Measurements from ENCODE around the gene EXOC7.

Gene EXOC7

DNA sequence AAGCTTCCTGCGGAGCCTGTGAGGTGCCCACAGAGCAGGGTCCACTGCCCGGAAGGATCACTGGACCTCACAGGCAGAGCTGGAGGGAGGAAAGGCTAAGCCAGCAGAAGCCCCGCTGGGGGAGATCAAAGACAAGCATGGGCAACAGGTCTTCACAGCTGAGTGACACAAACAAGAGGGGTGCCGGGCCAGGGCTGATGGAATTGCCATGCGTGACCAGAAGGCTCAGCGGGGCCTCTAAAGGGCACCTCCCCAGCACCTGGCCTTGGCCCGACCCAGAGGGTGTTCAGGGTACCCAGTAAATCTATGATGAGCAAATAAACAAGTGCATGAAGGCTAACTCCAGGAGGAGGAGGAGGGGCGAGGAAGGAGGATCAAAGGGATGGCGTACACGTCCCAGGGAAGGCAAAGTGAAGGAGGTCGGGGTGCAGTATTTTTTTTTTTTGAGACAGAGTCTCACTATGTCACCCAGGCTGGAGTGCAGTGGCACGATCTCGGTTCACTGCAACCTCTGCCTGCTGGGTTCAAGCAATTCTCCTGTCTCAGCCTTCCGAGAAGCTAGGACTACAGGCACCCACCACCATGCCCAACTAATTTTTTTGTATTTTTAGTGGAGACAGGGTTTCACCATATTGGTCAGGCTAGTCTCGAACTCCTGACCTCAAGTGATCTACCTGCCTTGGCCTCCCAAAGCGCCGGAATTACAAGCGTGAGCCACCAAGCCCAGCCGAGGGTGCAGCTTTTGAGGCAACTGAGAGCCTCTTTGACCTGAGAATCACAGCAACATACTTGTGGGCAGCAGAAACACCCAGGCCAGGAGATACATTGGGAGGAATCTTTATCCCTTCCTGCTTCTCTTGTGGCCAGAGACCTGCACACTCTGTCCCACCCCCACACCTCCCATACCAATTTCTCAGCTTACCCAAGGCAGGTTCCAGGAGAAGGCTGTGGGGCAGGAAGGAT, 16.1 kb upstream of the EXOC7 start:
- DNase-seq = no peak

GRCh38 chr17:76115138-76115754, 11.7 kb upstream of the EXOC7 start:
- no peak for DNase-seq

DNA sequence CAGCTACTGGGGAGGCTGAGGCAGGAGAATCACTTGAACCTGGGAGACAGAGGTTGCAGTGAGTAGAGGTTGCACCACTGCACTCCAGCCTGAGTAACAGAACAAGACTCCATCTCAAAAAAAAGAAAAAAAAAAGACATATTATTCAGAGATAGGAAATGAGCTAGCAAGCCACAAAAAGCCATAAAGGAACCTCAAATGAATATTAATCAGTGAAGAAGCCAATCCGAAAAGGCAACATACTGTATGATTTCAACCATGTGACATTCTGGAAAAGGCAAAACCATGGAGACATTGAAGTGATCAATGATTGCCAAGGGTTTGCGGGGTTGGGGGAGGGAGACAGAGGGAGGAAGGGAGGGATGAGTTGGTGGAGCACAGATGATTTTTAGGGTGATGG, 8.4 kb upstream of the EXOC7 start:
- DNase-seq = no peak

DNA sequence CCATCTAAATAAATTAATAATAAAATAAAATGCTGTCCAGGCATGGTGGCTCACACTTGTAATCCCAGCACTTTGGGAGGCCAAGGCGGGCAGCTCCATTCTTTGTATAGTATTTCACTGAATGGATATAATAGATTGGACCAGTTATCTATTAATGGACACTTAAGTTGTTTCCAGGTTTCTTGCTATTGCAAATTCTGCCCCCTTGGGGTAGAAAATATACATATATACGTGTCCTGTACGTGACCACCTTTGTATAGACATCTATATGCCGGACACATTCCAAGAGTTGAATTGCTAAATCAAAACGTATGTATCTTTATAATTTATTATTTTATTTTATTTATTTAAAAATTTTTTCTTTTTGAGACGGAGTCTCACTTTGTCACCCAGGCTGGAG, 3.9 kb upstream of the EXOC7 start:
- no peak for DNase-seq

- no peak for DNase-seq
These were observed 3.1 kb upstream of the EXOC7 start for GRCh38 chr17:76106703-76107102.

- DNase-seq = no peak
These were observed 1.3 kb upstream of the EXOC7 start for GRCh38 chr17:76104896-76105231.

GRCh38 chr17:76104140-76104895, 731 bp upstream of the EXOC7 start:
- no peak for DNase-seq

DNA sequence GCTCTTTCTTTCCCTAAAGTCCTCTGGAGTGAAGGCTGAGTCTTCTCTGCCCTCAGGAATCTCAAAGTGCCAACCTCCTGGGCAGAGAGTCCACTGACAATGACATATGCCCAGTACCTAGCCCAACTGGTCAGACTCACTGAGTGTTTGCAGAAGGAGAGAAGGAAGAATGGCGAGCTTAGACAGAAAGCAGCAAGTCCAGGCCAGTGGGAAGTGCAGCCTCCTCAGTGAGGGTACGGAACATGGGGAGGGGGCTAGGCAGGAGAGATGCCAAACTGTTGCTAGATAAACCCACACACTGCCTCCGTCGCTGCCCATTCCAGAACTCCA, 678 bp downstream of the EXOC7 start:
- DNase-seq = no peak

DNA sequence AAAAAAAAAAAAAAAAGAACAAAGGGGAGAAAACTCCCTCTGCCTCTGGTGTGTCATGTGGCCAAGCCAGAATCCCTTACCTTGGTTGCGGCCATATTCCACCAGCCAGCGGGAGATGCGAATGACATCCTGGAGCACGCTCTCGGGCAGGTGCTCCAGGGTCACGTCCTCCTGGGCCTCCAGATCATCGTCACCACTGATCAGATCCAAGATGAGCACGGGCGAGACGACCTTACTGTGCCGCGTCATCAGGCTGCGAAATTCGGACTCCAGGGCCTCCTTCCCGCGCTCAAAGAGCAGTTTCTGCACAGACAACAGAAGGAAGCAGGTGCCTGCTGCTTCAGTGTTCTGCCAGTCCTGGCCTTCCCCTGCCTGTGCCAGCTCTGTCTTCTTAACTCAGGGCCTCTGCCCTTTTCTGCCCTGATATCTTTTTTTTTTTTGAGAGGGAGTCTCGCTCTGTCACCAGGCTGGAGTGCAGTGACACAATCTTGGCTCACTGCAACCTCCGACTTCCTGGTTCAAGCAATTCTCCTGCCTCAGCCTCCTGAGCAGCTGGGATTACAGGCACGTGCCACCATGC, 5.8 kb downstream of the EXOC7 start:
- no peak for DNase-seq

DNA sequence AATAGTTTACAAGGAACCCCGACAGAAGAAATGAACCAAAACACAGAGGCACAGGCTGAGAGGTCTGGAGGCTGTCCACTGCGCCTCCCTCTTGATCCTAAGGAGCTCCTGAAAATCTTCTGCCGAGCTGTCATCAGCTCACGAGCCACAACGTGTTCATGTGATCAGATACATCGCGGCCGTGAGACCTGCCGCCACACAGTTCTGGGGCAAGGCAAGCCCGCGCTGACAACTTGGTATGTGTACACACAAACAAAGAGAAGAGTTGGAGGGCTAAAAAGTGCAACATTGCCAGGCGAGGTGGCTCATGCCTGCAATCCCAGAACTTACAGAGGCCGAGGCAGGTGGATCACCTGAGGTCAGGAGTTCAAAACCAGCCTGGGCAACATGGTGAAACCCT, 7.6 kb downstream of the EXOC7 start:
- no peak for DNase-seq

DNA sequence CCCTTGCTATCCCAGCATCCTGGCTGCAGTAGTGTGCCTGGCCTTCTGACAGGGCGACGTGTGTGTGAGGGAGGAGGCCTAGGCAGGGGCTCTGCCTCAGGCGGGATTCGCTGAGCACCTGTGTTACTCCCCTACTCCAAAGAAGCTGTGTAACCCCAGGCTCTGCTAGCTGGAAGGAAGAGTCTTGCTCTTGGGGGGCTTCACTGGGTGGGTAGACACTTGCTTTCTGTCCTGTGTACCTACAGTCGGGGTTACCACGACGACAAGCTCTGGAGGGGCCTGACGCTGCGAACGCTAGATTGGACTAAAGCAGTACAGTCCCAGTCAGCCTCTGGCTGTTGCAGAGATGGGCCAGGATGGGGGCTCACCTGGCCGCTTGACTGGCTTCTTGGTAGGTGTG, 9.5 kb downstream of the EXOC7 start:
- DNase-seq = no peak

DNA sequence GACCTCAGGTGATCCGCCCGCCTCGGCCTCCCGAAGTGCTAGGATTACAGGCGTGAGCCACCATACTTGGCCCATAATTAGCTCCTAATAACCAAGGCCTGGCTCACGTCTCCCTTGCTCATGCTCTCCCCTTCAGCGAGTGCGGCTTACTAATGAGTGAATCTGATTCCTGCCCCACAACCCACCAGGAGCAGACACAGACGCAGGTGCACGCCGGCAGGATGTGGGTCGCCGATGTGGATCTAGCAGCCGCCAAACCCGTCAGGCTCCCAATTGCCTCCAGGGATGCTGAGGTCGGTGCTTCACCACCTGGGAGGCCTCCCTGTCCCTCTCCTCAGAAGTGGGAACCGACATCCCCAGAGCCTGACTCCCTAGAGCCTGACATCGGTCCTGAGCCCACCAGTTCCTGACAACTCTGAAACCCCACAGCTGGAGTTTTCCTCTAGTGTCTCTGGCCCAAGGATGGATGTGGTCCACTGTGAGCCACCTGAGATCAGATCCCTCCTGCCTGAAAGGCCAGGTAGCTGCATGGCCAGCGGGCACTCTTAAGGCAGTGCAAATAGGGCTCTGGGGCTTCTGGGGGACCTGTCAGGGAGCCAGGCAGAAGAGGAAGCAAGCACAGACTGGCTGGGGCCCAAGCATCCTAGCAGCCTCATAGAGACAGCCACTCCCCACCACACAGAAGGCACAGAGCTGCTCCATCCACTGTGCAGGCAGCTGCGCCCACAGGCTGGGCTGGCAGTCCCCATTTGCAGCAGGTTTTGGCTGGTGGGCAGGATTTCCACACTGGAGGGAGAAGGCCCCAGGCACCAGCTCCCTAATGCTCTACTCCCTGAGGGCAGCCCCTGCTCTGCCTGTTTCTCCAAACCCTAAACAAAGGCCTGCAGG, 10.8 kb downstream of the EXOC7 start:
- no peak for DNase-seq

DNA sequence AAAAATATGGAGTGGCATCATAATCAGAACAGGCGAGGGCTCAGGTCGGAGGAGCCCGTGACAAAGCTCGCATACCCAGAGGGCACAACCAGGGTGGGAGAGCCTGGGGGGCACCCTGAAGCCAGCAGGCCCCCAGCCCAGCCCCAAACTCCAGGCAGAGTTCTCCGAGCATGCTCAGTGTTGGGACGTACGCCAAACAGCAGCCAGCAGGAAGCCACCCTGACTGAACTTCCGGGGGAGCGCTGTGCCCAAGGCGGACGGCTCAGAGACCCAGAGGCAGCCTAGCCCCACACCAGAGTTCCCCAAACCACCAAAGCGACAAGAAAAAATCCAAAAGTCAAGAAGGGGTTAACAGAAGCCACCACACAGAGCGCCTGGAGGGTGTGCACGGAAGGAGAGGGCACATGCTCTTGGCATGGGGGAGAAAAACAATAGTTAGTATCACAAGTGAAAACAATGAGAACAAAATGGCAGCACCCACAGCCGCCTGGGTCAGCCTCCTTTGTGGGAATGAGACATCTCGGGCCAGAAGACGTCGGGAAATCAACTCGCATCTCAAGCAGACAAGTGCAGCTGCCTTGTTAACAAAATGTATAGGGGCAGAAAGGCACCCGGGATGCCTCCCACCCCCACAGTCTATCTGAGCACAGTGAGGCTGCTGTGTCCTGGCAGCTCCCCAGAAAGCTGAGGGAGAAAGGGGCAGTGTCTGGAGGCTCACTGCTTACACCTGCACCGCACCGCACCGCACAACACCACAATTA, 11.9 kb downstream of the EXOC7 start:
- DNase-seq = no peak

DNA sequence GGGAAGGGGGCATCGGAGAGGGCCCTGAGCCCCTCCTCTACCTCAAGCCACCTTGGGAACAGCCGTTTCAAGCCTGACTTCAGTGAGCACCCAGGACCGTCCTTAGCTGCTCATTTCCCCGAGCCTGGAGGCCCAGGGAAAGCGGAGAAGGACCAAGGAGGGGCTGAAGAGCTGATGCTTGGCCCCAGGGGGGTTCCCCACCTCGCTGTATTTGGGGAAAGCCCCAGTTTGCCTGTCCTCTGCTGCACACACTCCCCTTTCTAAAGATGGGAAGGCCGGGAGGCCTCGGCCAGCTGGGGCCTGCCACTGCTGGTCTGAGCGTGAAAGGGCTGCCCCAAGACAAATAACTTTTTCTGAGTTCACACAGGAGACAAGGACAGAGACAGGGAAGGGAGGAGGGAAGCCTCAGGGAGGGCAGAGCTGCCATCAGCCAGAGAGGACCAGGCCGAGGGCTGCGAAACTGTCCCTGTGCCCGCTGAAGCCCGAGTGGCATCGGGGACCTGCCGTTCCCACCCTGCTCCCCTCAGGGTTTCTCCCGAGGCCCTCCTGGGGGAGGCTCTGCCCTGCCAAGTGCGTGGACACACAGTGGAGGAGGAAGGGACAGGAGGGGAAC, 13.0 kb downstream of the EXOC7 start:
- DNase-seq = no peak

DNA sequence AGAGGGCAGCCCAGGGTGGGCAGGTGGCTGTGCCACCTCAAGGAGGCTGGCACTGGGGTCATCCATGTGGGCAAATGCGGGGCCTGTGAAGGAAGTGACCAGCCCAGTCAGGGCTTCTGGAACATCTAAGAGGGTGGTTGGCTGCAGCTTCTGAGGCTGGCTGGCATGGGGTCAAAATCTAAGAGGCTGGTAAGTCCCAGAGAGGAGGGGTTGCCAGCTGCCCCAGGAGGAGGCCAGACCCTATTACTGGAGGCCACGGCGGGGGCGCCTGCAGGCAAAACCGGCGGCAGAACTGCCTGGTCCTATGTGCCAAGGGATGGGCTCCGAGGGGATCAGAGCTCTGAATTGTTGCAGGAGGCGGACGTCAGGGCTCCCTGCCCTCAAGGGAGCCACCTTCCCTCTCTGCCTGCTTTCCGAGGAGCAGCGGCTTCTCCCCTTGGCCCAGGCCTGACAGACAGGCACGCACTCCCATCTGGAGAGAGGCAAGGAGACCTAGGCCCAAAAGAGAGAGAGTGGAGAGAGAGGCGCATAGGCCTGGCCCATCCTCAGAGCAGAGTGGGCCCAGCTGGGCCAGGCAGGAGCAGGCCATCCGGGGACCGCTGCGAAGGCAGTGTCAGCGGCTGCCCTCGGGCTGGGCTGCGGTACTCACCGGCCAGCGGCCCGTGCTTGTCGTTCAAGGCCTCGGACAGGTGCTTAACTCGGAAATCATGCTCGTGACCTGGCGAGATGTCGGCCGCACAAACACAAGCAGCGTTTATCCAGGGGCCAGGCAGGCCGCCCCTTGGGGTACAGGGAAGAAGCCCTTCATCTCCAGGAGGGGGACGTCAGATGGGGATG, 13.7 kb downstream of the EXOC7 start:
- DNase-seq = no peak

DNA sequence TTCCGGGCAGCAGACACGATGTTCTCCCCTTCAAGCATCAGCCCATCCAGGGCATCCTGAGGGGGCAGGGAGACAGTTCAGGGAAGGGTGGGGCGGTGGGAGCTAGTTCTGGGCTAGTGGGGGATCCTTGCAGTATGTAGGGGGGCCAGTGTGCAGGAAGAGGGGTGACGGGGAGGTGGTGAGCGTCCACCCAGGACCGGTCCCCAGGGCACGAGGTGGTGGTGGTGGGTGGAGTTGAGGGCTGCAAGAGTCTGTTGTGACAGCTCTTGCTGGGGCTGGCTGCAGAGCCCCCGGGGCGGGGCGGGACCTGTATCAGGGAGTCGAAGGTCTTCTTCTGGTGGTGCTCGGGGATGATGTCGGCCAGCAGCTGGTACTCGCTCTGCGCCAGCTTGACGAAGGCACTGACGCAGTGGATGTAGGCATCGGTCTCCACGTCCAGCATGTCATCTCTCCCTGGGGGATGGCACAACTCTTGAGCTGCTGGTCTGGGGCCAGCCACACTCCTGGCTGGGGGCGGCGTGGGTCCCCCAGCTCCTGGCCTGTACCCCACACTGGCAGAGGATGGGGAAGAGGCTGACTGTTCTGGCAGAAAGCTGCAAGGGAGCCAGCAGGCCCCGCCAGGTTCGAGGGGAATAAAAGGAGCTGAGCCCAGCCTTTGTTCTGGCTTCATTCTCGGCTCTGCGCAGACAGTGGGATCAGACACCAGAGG, 14.6 kb downstream of the EXOC7 start:
- DNase-seq = no peak

- DNase-seq = no peak
These were observed 15.3 kb downstream of the EXOC7 start for GRCh38 chr17:76088041-76088867.

DNA sequence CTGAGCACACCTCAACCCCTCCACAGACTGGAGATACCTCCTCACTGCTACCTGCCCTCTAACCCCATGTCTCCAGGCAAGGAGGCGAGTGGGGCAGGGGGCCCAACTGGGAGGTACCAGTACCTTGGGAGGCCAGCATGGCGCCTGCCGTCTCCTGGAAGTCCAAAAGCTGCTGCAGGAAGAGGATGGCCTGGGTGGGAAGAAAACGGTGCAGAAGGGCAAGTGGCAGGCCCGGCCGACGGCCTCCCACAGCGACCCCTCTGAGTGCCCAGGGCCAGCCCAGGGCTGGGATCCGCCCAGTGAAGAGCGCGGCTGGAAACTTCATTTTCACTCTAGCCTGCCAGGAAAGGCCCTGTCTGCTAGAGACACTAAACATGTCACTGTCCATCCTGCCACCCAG, 16.1 kb downstream of the EXOC7 start:
- no peak for DNase-seq

DNA sequence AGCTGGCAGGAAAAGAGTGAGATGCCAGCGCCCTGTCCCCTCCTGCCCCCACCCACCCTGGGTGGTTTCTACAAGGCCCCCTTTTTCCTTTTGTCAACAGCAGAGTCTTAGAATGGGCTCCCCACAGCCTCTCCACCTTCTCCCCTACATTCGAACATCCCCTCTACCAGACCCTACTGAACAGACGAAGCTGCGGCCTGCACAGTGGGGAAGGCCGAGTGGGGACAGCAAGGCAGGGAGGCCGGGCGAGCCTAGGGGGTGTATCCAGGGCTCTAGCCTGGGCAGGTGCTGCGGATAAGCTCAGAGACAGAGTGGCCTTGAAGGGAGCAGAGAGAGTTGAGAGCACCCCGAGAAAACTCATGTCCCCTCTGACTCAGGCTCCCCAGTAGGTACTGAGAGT, 17.2 kb downstream of the EXOC7 start:
- DNase-seq = no peak
